HG03135 (cell line): ENCODE data around the gene PTPN1.
"Not testable (repeated sequence)": the region's sequence is repeated elsewhere in the genome, so short reads cannot be mapped to it uniquely, and the experiment has no call there.

Source experiments
- ATAC-seq: cut with Tn5 transposase; IDR thresholded peaks from one replicate; pipeline ENCODE4 v1.9.1; 2021; ENCODE audit warnings: mild to moderate bottlenecking, moderate library complexity; ENCODE audit not compliant: unreplicated experiment

Gene PTPN1

DNA sequence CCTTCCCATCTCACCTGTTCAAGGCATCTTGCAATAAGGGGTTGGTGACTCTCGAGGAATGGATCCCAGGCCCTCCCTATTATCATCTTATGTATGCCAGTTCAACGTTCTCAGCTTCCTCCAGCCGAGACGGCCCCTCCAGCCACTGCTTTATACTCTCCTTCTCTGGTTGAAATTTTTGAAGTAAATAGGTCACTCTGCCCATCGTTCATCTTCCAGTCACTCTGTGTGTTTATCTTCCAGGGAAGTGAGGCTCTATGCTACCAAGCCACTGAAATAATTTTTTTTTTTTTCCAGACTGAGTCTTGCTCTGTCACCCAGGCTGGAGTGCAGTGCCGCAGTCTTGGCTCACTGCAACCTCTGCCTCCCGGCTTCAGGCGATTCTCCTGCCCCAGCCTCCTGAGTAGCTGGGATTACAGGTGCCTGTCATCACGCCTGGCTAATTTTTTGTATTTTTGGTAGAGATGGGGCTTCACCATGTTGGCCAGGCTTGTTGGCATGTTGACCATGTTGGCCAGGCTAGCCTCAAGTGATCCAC, 17.0 kb downstream of the PTPN1 start:
- ATAC-seq, result no peak

DNA sequence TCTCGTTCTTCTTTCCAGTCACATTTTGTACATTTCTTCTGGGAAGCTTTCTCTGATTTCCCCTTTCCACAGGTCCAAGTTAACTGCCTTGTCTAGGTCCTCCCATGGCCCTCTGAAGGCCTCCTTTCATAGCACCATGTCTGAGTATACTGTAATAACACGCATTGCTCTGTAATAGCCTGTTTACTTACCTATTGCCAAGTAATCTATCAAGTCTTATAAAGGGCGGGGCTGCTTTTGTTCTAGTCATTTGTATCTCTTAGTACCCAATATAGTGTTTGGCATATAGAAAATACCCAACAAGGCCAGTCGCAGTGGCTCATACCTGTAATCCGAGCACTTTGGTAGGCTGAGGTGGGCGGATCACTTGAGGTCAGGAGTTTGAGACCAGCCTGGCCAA, 17.9 kb downstream of the PTPN1 start:
- ATAC-seq, result no peak

DNA sequence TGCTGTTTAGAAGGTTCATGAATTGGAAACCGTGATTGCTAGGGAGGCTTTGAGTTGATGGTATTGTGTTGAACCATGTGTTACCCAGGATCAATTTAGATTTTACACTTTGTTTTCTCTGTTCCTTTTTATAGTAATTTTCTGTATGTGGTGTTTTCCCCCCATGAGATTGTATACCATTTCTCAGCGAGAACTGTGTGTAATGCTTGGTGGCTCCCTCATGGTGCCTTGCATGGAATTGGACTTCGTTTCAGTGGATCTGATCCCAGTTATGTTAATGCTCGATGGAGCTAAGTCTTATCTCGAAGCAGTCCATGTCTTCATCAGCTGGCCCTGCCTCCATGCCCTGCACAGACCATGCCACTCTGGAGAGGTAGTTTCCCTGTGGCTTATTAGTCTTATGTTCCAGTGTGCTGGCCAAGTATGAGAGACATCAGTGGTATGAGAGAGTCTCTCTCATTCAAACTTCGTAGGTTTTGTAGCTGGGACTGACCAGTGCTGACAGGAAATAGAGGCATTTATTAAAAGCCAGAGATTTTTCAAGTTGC, 18.7 kb downstream of the PTPN1 start:
- no peak for ATAC-seq

DNA sequence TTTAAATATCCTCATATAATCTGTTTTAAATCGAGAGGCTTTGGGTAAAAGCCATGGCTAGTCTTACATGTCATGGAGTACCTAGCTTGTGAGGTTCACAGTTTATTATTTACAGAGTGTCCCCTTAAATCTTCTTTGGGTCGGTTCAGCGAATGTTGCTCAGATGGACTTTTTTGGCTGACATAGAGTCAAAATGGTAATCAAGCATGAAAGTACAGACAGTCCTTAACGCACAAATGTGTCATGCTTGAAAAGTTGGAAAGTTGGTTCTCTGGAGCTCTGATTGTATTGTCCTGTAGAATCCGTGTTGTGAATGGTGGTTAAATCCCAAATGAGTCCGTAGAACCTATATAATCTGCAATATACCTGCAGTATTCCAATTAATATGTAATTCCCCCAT, 22.0 kb downstream of the PTPN1 start:
- ATAC-seq, result no peak

DNA sequence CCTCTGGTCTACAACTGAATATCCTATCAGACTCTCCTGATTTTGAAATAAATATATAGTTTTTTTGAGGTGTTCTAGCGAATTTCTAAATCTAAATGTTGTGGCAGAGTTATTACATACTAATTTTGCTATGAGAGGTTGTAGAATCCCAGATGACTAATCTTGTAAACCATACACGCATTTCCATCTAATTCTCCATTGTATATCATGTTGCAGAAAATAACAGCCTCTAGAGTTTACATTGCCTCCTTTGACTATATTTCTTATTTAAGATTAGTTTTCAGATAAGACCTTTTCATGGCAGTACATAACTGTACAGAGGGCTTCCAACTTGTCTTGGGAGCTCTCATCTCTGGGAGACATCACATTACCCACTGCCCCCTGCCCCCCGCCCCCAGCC, 22.9 kb downstream of the PTPN1 start:
- ATAC-seq, result no peak

DNA sequence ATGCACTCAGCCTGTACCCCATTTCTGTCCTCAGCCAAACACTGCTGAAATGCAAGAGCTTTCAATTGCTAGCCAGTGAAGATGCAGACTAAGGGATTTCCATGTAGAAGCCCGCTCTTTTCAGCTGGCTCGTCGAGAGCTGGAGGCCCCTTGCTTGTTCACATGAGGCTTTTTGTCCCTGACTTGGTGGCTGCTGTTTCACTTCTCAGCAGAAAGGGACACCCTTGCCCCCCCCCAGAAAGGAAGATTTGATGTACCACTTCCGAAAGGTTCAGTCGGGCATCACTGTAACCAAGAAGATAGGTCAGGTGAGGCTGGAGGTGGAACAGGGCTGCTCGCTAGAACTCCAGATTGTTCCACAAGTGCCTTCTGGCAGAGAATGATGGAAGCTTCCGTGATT, 23.3 kb downstream of the PTPN1 start:
- no peak for ATAC-seq

DNA sequence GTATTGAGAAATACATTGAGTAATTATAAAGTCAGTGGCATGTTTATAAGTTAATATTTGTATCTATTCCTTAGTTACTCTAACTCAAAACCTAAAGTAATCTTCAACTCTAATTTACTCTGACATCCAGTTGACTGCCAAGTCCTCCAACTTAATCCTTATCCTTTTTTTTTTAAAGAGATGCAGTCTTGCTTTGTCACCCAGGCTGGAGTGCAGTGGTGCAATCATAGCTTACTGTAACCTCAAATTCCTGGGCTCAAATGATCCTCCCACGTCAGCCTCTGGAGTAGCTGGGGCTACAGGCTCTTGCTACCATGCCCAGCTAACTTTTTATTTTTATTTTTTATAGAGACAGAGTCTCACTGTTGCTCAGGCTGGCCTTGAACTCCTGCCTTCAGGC, 24.4 kb downstream of the PTPN1 start:
- ATAC-seq, result no peak

DNA sequence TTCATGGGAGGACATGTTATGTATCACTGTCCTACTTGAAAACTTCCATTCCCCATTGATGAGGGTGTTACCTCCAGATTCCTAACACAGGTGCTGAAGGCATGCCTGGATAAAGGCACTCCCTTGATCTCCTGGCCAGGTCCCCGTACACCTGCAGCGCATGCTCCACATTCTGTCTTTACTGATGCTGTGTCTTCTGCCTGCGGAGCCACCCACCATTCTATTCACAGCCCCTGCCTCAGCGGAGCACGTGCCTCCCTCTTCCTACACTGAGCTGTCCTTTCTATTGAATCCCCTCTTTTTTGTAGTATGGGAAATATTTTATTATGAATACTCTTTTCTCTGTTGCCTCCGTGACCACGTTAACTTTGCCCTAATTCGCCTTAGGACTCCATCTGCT, 25.0 kb downstream of the PTPN1 start:
- no peak for ATAC-seq

DNA sequence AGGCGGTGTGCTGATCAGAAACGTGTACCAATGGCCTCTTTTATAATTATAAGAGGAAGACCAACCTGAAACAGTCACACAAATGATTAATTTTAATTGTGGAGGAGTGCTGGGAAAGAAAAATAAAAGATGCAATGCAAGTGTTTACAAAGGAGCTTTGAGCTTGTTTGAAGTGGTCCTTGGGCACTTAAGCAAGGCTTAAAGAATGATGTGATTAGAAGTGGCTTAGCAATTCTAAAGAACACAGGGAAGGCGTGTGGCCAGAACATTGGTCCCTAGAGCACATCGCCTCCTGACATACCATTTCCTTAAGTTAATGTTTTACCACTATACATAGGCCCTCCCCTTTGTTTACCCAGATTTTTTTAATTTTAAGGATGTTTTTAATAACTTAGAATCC, 26.1 kb downstream of the PTPN1 start:
- no peak for ATAC-seq

DNA sequence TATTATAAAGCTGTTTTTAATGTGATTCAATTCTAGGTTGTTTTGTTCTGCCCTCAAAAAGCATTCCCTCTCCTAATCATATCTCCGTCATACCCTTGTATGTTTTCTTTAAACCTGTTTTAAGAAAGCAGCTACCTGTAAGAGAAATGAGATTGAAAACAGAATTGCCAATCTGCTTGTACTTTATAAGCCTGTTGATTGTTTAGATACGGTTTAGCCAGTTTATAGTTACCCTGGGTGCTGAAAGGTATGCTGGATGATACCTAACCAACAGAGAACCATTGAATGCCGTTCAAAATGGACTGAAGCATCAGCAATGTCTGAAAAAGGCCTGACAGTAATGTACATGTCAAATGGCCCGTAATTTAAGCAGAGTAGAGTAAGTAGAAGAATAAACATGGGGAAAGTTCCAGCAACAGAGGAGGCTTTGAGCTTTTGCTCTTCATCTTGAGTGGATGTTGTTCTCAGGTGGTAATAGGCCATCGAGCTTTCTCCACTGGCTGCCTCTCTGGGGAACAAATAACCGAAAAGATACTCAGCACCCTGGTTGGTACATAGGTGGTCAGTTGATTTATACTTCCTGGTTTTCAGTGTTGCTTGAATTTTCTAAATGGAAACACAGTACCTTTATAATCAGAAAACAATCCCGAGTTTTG, 27.5 kb downstream of the PTPN1 start:
- ATAC-seq, result no peak

DNA sequence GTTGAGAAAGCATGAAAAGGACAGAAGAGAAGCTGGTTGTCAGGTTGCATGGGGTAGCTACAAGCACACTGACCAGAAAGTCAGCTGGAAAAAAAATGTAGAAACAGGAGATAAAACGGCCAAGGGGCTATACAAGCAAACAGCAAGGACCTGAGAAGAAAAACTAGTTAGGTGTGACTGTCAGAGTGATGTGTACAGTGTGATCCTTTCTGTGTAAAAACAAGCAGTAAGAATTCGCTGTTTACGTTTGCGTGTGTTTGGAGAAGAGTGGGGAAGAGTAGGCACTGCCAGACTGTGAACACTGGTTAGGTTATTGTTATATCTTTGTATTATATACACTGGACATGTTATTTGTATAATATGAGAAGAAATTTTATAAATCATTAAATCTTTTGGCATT, 28.1 kb downstream of the PTPN1 start:
- no peak for ATAC-seq

DNA sequence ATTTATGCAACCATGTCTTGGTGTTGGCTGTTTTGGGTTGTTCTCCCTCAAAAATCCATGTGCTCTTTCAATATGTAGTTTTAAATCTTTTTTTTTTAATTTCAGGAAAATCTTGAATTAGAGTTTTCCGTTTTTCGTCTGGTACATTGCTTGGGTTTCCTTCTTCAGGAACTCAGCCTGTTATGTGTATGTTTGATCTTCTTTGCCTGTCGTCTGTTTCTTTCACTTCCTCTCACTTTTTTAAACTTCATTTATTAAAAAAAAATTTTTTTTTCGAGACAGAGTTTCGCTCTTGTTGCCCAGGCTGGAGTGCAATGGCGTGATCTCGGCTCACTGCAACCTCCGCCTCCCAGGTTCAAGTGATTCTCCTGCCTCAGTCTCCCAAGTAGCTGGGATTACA, 29.6 kb downstream of the PTPN1 start:
- ATAC-seq, result not testable (repeated sequence)

DNA sequence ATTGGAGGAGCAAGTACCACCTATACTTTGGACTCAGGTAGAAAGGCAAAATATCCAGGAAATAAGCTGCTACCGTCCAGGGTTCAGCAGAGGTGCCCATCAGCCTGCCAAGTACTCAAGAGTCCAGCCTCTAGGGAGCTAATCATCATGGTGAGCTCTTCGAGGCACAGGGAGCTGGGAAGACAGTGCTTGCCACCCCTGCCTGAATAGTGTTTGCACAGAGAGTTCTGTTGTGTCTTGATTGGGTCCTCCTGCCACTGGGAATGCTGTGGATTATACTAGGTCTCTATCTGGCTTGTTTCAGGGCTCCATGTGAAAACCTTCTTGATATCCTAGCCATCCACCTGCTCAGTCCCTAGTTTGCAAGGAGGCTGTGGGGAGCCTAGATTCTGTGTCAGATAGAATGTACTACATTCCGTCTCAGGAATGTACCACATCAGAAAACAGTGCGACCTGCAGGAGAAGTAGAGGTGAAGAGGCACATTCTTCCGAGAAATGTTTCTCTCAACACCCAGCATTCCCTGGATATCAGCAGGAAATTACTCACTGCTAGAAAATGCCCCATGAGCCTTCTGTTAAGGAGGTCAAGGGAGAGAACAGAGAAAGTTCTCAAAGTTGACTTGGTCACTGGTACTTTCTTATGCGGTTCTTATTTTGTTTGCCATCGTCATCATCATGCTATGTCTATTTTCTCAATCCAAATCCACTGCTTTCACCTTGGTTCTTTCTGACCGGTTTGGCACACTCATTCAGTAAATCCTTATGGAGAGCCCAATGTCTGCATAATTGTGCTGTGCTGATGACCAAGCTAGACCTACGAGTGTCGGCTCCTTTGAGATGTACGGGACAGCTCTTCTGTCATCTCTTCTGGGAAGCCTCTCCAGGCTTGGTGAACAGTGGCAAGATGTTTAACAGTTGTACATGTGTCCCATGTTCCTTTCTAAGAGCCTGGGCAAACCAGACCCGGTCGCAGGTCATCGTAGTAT, 30.7 kb downstream of the PTPN1 start:
- ATAC-seq, result no peak

DNA sequence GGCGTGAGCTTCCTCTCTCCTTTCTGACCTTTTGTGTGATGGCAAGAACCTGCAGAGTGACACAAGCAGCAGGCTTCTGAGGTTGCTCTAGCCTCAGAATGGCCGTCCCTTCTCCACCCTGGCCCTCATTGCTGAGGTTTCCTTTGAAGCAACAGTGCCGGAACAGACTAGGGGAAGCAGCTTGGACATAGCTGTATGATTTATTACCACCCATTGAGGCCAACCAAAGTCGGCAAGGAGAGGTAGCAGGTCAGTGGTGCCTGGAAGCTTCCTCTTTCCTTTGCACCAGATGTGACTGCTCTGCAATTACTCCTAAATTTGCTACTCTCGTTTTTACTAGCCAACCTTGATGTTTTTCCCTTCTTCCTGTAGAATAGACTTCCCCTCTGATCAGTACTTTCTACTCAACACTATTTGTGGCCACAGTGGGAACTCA, 31.4 kb downstream of the PTPN1 start:
- peak; percentile 58 for ATAC-seq

DNA sequence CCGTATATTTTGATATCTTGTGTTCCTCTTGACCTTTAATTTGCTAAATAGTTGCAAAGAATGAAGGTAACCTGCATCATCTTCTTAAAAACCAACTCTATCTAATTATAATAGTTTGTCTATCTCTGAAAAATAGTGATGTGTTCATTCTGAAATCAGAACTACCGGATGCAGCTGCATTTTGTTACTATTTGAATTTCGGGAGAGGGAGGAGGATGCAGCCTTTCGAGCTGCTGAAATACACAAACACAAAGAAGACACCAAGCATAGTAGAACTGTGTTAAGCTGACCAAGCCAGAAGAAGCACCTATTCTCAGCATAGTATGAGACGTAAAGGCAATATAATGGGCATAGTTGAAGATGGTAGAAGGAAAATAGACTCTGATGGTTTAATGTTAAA, 33.1 kb downstream of the PTPN1 start:
- no peak for ATAC-seq

DNA sequence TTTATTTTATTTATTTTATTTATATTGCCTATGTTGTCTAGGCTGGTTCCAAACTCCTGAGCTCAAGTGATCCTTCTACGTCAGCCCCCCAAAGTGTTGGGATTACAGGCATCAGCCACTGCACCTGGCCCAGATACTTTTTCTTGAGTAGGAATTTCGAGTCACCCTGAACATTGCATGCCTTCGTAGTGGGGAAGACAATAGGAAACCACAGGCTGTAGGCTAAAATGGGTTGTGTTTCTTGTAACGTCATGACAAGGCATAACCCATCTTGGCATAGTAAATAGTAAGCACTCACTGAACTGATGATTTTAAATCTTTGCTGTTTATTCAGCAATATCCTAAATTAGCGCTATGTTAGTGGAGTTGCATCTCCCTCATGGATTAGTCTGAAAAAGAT, 34.9 kb downstream of the PTPN1 start:
- ATAC-seq, result no peak

DNA sequence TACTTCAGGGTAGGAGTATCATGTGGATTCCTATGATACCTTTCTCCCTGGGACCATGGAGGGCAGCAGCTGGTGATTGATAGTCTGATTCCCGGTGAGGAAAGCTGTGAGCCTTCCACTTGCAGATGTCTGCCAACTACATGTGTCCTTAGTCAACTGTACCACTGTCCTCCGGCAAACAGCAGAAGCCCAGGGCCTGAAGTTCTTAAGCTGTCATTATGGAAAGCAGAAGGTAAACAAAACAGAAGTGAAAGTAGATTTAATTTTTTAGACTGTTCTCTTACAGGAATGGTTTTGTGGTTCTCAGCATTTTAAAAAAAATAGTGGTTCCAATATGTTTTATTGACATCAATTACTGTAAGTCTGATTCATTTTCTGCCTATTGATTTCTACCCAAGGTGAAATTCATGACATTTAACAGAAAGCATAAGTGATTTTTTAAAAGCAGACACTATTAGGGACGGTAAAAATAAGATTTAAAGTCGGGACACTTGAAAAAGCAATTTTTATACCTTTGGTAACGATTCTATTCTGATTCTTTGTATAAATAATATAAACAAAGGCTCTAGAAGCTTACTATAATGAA, 36.6 kb downstream of the PTPN1 start:
- peak; percentile 52 for ATAC-seq

DNA sequence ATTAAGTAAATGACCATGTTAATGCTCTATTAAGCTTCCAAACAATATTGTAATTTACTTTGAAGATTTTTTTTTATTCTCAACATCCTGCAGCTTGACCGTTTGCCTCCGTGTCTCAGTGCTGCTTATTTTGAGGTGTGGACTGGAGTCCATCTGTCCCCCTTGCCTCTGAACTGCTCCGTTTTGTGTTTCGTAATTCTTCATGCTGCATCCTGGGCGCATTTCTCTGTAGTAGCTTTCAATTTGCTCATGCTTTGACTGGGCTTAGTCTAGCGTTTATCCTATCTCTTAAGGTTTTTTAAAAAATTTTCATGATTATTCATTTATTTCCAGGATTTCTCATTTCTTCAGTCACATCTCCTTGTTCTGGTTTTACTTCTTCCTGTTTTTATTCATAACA, 37.8 kb downstream of the PTPN1 start:
- ATAC-seq, result no peak

DNA sequence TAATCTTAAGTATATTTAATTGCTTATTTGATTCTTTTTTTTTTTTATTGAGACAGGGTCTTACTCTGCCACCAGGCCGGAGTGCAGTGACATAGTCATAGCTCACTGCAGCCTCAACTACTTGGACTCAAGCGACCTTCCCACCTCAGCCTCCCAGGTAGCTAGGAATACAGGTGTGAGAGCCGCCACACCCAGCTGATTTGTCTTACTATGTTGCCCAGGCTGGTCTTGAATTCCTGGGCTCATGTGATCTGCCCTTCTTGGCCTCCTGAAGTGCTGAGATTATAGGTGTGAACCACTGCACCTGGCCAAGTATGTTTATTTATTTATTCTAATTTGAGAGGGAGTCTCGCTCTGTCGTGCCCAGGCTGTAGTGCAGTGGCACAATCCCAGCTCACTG, 38.2 kb downstream of the PTPN1 start:
- no peak for ATAC-seq

DNA sequence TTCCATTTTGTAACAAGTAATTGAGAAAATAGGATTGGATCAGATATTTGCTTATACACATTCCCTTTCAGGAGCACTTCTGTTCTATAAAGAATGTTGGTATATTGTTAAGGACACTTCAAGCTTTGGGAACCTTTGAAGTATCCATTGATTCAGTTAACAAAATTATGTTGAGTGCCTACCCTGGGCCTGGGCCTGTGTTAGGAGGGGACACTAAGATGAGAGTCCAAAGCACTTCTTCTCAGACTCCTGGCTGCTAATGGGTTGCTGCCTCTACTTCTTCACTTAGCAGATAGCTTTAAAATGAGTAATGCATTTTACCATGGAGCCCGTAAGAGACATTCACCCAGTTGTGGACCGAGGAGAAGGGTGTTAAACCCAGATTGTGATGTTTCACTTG, 40.3 kb downstream of the PTPN1 start:
- ATAC-seq, result no peak

DNA sequence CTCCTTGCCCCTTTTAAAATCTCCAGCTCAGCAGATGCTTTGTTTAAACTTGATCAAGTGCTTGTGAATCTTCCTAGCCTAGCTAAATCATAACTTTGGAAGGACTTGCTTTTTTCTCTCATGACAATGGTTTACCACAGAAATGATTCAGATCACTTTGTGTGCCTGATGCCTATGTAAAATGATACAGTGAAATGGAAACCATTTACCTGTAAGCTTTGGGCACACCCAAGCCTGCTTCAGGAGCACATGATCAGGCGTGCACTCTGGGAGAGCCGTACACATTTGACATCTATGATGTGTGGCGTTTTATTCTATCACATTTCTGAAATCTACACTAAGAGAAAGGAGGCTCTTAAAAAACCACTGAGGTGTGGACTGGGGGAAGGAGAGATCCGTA, 41.1 kb downstream of the PTPN1 start:
- no peak for ATAC-seq
